GOT3 (cell line): ENCODE measurements around the gene PADI4.

Experiments
- DNase-seq: peaks from one replicate; lab custom pipeline; 2025; ENCODE audit warnings: mixed read lengths; lab: John Stamatoyannopoulos, UW

Gene PADI4

GRCh38 chr1:17286646-17287045 lies 21.4 kb upstream of the PADI4 start:
- DNase-seq = no peak

DNA sequence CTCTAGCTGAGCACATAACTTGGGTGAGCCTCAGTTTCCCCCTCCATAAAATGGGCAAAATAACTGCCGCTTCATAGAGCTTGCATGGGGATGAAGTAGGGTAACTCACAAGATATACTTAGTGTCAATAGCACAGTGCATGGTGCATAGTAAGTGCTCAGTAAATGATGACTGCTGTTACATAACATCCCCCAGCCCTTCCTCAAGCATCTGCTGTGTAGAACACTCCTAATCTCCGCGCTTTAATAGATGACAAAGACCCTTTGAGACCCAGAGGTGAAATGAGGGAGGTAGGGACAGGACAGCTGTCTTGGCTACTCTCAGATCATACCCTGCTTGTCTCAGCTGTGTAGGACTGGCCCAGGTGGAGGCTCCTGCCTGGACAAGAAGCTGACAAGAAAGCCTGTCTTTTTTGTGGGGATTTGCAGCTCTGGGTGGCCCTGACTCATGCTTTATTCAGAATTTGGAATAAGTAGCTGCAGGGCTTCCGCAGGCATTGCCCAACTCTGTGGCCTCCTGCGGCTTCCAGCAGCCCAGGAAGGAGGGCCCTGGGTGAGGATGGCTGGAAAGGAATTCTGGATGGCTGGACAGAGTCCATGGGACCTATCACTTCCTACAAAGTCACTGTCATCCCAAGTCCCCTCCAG lies 20.7 kb upstream of the PADI4 start:
- DNase-seq = peak; percentile 13

DNA sequence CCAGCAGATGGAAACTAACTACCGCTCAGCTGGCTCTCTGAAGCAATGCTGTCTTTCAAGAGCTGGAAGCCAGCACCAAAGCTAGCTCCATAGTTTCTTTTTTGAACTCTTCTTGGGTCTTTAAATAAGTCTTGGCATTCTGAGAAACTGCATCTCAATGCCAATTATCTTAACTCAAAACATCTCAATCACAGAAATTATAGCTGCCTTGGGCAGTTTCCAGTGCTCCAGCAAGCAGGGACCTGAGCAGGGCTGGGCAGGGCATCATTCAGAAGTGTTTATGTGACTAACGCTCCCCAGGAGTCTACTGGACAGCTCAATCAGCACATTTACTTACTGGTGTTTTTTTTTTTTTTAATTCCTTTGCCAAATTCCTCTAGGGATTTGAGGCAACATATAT lies 18.3 kb upstream of the PADI4 start:
- no peak for DNase-seq

GRCh38 chr1:17290553-17290952 lies 17.4 kb upstream of the PADI4 start:
- DNase-seq = no peak

- DNase-seq = no peak
These were observed 15.5 kb upstream of the PADI4 start for GRCh38 chr1:17292299-17293160.

- DNase-seq = no peak
These were observed 14.1 kb upstream of the PADI4 start for GRCh38 chr1:17293681-17294425.

- no peak for DNase-seq
These were observed 12.7 kb upstream of the PADI4 start for GRCh38 chr1:17295292-17295691.

DNA sequence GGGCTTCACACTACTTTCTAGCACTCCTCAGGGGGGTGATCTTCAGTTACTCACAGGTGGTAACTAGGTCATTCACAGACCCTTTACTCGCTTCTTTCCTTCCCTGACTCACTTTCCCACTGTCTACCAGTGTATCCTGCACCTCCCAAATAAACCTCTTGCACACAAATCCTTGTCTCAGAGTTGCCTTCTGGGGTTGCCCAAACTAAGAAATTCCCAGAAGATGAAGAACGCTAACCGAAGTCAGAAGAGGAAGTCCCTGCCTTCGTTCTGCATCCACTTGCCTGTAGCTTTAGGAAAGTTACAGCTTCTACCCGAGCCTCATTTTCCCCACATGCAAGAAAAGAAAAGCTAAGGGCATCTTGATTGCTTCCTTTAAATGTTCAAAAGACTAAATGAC lies 11.9 kb upstream of the PADI4 start:
- DNase-seq = no peak

DNA sequence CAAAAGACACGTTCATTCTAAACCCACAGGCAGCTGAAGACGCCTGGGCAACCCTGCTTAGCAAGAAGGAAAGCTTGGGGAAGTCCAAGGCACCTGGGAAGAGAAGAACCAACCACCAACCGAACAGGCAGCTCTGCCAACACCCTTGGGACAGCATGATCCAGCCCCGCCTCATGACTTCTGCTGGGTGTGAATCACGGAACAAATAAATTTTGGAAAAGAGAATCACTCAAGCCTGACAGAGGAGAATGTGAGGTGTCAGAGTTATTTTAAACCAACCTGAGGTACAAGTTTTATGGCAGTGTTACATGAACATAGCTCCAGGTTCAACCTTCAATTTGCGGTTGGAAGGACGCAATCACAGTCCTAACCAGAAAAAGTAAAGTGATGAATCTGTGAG lies 10.0 kb upstream of the PADI4 start:
- DNase-seq = no peak

DNA sequence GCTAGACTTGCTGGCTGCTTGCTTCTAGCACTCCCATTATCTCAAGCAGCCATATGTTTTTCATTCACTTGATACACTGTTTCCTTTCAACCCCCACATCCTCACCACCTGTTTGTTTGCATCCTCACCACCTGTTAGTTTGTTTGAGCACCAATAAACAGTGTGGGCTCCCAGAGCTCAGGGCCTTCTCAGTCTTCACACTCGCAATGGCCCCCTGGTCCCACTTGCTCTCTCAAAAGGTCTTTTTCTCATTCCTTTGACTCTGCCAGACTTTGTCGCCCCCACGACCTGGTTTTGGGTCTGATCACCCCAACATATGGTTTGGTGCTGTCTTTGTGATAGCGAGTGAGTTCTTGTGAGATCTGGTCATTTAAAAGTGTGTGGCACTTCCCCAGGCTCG lies 6.2 kb upstream of the PADI4 start:
- DNase-seq = no peak

DNA sequence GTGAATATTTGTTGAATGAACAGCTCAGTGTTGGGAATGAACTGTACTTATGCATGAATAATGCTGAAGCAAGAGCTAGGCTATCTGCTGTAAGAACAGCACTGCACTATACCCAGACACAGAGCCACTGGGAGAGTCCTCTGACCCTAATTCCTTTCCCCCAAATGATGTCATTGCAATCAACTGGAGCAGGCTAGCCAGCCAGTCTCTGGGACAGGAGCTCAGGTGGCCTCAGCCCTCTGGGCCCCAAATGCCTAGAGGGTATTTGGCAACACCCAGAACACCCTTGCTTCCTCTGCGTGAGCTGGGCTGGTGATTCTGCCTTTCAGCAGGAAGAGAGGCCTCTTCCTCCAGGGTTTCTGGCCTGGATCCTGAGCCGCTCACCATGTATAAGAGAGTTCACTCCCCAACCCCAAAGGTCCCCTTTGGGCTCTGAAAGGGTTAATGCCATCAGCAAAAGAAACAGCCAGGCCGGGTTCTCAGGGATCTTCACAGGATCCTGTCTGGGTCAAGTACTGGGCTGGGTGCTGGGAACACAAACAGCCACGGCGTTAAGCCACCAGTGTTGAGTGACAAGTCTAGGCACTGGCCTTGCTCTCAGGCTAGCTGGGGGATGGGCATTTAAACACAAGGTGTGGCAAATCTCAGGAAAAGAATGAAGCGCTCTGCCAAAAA lies 3.7 kb upstream of the PADI4 start:
- DNase-seq = no peak

DNA sequence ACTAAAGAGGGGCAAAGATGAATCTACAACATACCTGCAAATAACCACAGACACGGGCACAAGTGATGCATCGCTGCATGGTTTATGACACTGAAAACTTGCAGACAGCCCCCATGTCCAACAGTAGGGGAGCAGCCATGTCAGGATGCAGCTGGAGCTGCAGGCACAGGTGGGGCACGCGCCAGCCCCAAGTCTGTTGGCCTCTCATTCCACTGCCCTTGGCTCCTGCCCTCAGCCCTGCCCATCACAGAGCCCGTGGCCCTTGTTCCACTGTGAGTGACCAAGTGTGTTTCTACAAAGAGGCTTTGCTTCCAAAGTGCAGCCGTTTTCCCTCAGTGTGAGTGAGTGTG lies 3.2 kb upstream of the PADI4 start:
- DNase-seq = no peak

DNA sequence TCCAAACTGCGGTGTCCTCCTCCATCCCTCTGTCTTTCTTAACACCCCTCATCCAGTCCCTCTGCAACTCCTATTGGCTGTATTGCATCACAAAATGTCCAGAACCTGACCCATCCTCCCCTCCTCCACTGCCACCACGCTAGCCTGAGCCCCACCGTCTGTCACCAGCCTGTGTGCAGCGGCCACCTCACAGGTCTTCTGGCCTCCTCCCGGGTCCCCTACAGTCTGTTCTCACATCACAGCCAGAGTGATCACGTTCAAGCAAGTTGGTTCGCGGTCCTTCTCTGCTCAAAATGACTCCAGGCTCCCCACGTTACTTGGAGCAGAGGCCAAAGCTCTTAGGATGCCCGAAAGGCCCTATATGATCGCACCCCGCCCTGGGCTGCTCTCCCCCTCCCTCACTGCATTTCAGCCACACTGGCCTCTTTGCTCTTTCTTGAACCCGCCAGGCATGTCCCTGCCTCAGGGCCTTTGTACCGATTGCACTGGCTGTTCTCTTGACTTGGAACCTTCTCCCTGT lies 2.4 kb upstream of the PADI4 start:
- no peak for DNase-seq

GRCh38 chr1:17306407-17306806 lies 1.6 kb upstream of the PADI4 start:
- no peak for DNase-seq

DNA sequence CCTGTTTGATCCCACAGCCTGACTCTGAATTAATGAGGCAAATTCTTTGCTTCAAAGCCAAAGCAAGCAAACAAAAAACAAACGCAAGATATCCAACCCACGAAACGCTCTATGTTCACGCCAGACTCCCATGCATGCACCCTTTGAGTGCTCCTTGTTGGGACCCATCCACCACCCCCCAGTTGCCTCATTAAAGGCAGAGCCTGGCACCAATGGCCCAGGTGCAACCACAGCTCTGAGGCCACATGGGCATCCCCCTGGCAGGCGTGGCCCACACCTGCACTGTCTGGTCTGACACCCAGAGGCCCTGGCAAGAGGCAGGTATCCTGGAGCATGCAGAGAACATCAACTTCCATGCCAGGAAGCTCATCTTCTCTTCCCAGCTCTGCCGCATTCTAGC lies 1.1 kb upstream of the PADI4 start:
- DNase-seq = no peak

- DNase-seq = no peak
These were observed 668 bp upstream of the PADI4 start for GRCh38 chr1:17307329-17307728.

DNA sequence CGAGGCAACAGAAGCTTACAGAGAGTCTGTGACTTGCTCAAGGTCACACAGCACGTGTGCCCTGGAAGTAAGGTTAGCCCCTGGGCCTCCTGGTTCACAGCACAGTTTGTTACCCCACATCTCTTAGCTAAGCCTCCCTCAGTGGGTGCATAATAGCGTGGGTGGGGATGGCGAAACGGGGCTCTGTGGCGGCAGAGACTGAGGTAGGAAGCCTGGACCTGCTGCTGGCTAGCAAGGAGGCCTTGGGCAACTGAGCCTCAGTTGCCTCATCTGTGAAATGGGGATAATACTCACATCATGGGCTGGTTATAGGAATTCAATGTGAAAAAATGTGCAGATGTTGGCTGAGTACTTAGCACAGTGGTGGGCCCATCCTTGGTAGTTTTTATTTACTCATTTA lies 596 bp downstream of the PADI4 start:
- no peak for DNase-seq

DNA sequence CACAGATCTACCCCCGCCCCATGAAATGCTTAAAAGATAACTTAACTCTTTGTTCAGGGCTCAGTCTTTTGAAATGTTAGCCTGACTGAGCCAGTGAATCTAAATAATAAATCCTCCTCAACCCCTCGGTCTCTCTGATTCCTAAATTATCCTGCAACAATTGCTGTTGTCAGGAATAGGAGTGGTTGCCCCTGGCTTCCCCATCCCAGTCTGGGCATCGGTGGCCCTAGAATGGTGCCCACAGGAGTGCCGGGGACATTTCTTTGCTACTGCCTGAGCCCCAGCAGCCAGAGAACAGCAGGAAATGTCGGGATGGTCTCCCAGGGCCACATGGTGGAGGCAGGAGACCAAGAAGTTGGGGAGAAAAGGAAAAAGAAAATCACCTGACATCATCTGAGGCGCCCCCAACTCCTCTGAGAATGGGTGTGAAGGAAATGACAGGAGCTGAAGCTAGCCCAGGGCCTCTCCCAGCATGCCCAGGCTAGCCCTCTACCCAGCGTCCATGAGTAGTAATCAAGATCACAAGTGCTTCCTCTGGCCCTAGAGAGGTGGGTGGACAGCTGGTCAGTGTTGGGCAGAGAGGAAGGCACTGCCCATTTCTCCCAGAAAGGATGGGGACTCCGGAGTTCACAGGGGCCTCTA lies 1.6 kb downstream of the PADI4 start:
- no peak for DNase-seq

GRCh38 chr1:17310068-17310640 lies 2.2 kb downstream of the PADI4 start:
- no peak for DNase-seq

- DNase-seq = no peak
These were observed 5.7 kb downstream of the PADI4 start for GRCh38 chr1:17313530-17314309.
